ENCODE data around the gene RALGPS2.

Gene RALGPS2

DNA sequence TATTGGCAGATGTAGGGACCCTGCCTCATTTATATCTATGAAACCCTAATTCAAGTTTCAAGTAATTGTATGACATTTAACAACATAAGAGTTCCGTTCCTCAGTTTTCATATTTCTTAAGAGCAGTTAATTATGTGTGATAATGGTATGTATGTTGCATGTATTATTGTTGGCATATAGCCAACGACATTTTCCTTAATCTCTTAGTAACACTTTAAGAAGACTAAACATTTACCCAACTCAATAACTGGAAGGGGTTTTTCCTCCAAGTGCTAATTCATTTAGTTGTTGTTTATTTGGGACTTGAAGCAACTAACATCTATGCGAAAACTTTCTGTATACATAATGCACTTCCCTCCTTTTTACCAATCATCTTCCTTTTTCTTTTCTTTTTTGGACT lies 1.5 kb upstream of the RALGPS2 start:
- no CpG with 5 or more reads among the region's 3 CpGs for WGBS, 2 experiments (ENCODE audit: insufficient coverage in 2 of 2)
- no peaks in the 10 kb centered on the region for H3K9me3 ChIP-seq (ENCODE audit: control insufficient read depth, low read length)
- H3K27ac ChIP-seq (ENCODE audit: low read depth, low read length, severe bottlenecking) = no peak overlapping the region
- H3K4me3 ChIP-seq (ENCODE audit: extremely low read depth, insufficient read depth, low read length, poor library complexity, severe bottlenecking) = no peak overlapping the region
- no peaks in the 10 kb centered on the region for H3K36me3 ChIP-seq (ENCODE audit: control insufficient read depth, insufficient read depth, low read length)
- H3K4me1 ChIP-seq (ENCODE audit: control insufficient read depth, insufficient read depth, low read length, poor library complexity, severe bottlenecking) = peaks cover 7% of the 10 kb centered on the region

DNA sequence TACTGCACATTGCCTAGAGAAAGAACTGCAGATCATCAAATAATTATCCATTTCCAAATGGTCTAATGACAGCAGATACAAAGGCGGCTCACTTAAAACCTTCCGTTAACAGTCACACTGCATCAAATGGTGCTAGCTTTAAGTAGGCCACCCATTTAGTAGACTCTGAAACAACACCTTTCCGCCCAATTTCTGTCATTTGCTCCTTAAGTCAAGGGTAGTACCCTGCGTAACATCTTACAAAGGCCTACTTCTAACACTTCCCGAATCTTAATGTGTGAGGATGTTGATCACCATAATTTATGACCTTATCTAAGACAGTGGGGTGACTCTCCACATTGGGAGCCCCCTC lies 692 bp upstream of the RALGPS2 start:
- no peaks in the 10 kb centered on the region for H3K9me3 ChIP-seq (ENCODE audit: control insufficient read depth, low read length)
- H3K4me1 ChIP-seq (ENCODE audit: control insufficient read depth, insufficient read depth, low read length, poor library complexity, severe bottlenecking) = peaks cover 7% of the 10 kb centered on the region
- H3K36me3 ChIP-seq (ENCODE audit: control insufficient read depth, insufficient read depth, low read length) = no peaks in the 10 kb centered on the region
- H3K4me3 ChIP-seq (ENCODE audit: extremely low read depth, insufficient read depth, low read length, poor library complexity, severe bottlenecking) = peak overlapping the region; percentile 72
- 85 to 90% methylated on average over 2 to 4 of the region's 5 CpGs for WGBS, 2 experiments (ENCODE audit: insufficient coverage in 2 of 2)
- no peak overlapping the region for H3K27ac ChIP-seq (ENCODE audit: low read depth, low read length, severe bottlenecking)

DNA sequence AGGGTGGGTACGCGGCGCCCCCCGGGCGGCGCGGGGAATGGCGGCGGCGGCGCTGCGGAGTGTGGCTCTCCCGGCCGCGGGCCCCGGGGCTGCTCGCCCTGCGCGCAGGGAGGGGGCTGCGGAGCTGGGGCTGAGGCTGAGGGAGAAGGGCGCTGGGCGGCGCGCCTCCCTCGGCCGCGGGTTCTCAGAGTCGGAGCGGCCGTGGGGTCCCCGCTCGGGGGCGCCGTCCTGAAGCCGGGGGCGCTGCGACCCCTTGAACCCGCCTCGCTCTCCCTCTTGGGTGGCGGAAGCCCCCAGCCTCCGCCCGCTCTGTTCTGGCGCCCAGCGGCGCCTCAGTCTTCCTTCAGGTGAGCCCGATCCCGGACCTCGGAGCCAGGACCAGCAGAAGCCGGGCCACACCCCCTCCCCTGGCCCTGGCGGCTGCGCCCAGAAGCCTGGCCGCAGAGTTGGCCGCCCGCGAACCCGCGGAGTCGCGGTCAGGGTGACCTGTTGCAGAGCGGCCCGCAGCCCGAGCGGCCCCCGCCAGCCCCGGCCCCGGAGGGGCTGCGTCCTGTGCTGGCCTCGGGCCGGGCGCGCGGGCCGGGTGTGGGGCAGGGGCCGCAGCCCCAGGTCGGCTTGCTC lies 532 bp downstream of the RALGPS2 start:
- Histone ChIP-seq H3K27ac (ENCODE audit: low read depth, low read length, severe bottlenecking) (peak overlapping the region; percentile 90), H3K4me3 (ENCODE audit: extremely low read depth, insufficient read depth, low read length, poor library complexity, severe bottlenecking) (peak overlapping the region; percentile 72), H3K9me3 (ENCODE audit: control insufficient read depth, low read length) (no peaks in the 10 kb centered on the region), H3K4me1 (ENCODE audit: control insufficient read depth, insufficient read depth, low read length, poor library complexity, severe bottlenecking) (peaks cover 7% of the 10 kb centered on the region), H3K36me3 (ENCODE audit: control insufficient read depth, insufficient read depth, low read length) (no peaks in the 10 kb centered on the region)
- WGBS, 2 experiments (ENCODE audit: insufficient coverage in 2 of 2) = 0% methylated on average over 49 to 63 of the region's 75 CpGs

DNA sequence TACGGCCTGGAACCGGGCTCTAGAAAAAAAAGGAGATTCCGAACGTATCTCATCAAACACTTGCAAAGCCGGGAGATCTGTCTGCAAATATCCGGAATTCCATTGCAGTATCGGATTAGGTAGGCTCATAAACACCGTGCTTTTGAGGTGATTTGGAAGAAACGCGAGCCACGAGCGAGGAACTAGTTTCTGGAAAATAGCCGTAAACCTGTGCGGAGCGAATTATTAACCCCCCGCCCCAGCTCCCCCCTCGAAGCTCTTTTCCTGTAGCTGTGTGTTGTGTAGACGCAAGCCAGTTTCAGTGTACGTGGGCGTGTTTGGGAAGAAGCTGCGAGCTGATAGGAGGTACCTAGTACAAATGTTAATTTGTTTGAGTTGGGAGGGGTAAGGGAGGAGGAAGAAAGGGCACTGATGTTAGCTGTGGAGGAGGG lies 1.1 kb downstream of the RALGPS2 start:
- H3K36me3 ChIP-seq (ENCODE audit: control insufficient read depth, insufficient read depth, low read length) = no peaks in the 10 kb centered on the region
- H3K4me1 ChIP-seq (ENCODE audit: control insufficient read depth, insufficient read depth, low read length, poor library complexity, severe bottlenecking) = peaks cover 7% of the 10 kb centered on the region
- no peaks in the 10 kb centered on the region for H3K9me3 ChIP-seq (ENCODE audit: control insufficient read depth, low read length)
- H3K27ac ChIP-seq (ENCODE audit: low read depth, low read length, severe bottlenecking) = peak overlapping the region; percentile 90
- 0 to 1% methylated on average over 7 to 16 of the region's 21 CpGs for WGBS, 2 experiments (ENCODE audit: insufficient coverage in 2 of 2)
- H3K4me3 ChIP-seq (ENCODE audit: extremely low read depth, insufficient read depth, low read length, poor library complexity, severe bottlenecking) = peak overlapping the region; percentile 72

DNA sequence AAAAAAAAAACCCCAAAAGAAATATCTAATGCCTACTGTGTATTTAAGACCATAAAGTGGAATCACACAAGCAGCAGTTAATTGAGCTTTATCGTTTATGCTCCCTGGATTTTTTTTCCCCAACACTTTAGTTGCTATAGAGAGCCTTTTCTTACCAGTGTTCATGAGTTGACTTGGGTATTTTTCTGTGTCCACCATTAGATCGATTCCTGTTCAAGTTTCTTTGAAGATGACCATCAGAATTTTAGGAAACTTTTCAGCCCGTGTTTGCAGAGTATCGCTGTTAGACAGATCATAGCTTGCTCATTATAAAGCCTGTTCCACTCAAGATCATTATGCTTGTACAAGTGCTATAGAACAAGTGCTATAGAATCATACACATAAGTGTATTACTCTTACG lies 1.5 kb downstream of the RALGPS2 start:
- H3K36me3 ChIP-seq (ENCODE audit: control insufficient read depth, insufficient read depth, low read length) = no peaks in the 10 kb centered on the region
- H3K27ac ChIP-seq (ENCODE audit: low read depth, low read length, severe bottlenecking) = peak overlapping the region; percentile 90
- 8 to 10% methylated on average over 2 to 3 of the region's 5 CpGs for WGBS, 2 experiments (ENCODE audit: insufficient coverage in 2 of 2)
- peak overlapping the region; percentile 72 for H3K4me3 ChIP-seq (ENCODE audit: extremely low read depth, insufficient read depth, low read length, poor library complexity, severe bottlenecking)
- H3K9me3 ChIP-seq (ENCODE audit: control insufficient read depth, low read length) = peaks cover under 1% of the 10 kb centered on the region
- peaks cover 7% of the 10 kb centered on the region for H3K4me1 ChIP-seq (ENCODE audit: control insufficient read depth, insufficient read depth, low read length, poor library complexity, severe bottlenecking)

DNA sequence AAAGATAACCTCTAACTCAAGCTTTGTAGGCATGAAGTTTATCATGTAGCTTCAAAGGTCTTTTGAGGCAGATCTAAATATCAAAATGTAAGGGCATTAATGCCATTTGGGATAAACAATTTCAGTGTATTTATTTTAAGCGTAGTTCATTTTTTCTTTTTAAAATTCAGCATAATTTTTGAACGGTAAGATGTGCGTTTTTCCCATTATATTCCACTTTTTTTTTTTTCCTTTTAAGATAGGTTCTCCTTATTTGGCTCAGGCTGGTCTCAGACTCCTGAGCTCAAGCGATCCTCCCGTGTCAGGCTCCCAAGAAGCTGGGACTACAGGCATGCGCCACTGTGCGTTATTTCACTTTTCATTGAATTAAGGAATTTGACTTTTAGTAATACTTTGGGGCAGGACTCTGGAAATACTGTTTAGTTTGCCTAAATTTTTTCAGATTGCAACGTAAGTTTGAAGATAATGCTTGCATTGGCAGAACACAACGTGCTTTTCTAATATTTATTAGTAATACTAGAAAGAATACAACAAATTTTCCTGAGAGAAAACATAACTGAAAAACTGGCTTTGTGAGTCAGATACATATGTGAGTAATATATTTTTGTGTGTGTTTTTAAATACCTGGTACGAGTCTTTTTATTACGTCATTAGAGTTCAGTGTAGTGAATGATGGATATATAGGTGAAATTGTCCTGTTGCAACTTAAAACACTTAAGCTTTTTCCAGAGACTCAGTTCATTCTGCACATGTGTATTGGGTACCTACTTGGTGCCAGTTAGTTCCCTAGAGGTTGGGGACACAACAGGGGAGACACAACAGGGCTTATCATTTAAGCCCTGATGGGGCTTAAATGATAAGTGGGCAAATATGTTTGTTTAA lies 2.2 kb downstream of the RALGPS2 start:
- Histone ChIP-seq H3K4me3 (ENCODE audit: extremely low read depth, insufficient read depth, low read length, poor library complexity, severe bottlenecking) (peak overlapping the region; percentile 72), H3K4me1 (ENCODE audit: control insufficient read depth, insufficient read depth, low read length, poor library complexity, severe bottlenecking) (peaks cover 7% of the 10 kb centered on the region), H3K27ac (ENCODE audit: low read depth, low read length, severe bottlenecking) (peak overlapping the region; percentile 90), H3K9me3 (ENCODE audit: control insufficient read depth, low read length) (peaks cover 6% of the 10 kb centered on the region), H3K36me3 (ENCODE audit: control insufficient read depth, insufficient read depth, low read length) (no peaks in the 10 kb centered on the region)
- 63 to 72% methylated on average over 6 to 8 of the region's 11 CpGs for WGBS, 2 experiments (ENCODE audit: insufficient coverage in 2 of 2)

DNA sequence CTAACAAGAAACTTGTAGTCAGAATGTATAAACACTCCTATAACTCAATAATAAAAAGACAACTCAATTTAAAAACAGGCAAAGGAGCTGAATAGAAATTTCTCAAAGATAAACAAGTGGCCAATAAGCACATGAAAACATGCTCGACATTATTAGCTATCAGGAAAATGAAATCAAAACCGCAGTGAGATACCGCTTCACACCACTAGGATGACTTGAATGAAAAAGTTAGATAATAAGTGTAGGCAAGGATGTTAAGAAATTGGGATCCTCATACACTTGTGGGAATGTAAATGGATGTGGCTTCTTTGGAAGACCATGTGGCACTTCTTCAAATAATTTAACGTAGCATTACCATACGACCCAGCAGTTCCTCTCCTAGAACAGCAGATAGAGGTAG lies 8.9 kb downstream of the RALGPS2 start:
- WGBS, 2 experiments (ENCODE audit: insufficient coverage in 2 of 2) = 96 to 100% methylated on average over 5 of the region's 5 CpGs
- H3K4me1 ChIP-seq (ENCODE audit: control insufficient read depth, insufficient read depth, low read length, poor library complexity, severe bottlenecking) = no peaks in the 10 kb centered on the region
- no peak overlapping the region for H3K4me3 ChIP-seq (ENCODE audit: extremely low read depth, insufficient read depth, low read length, poor library complexity, severe bottlenecking)
- H3K27ac ChIP-seq (ENCODE audit: low read depth, low read length, severe bottlenecking) = no peak overlapping the region
- peaks cover 12% of the 10 kb centered on the region for H3K9me3 ChIP-seq (ENCODE audit: control insufficient read depth, low read length)
- peaks cover 5% of the 10 kb centered on the region for H3K36me3 ChIP-seq (ENCODE audit: control insufficient read depth, insufficient read depth, low read length)

DNA sequence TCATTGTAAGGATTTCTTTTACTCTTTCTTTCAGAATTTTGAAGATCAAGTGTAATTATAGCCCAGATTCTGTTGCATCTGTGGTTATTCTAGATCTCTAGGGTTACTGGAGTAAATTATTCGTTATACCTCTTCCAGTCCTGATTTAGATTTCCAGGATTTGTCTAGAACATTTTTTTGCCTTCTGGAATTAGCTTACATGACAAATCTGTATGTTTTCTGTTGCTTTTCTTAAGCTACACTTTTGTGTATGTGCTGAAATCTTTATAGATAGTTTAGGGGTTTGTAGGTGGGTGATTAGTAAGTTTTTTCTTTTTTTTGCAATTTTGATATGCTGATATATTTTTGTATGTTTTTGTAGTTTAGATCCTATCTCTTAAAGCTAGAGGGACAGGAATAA lies 13.7 kb downstream of the RALGPS2 start:
- Histone ChIP-seq H3K27ac (ENCODE audit: low read depth, low read length, severe bottlenecking) (no peak overlapping the region), H3K4me3 (ENCODE audit: extremely low read depth, insufficient read depth, low read length, poor library complexity, severe bottlenecking) (no peak overlapping the region), H3K9me3 (ENCODE audit: control insufficient read depth, low read length) (no peaks in the 10 kb centered on the region), H3K4me1 (ENCODE audit: control insufficient read depth, insufficient read depth, low read length, poor library complexity, severe bottlenecking) (no peaks in the 10 kb centered on the region), H3K36me3 (ENCODE audit: control insufficient read depth, insufficient read depth, low read length) (peaks cover 25% of the 10 kb centered on the region)
- no CpG with 5 or more reads among the region's 1 CpG for WGBS, 2 experiments (ENCODE audit: insufficient coverage in 2 of 2)

DNA sequence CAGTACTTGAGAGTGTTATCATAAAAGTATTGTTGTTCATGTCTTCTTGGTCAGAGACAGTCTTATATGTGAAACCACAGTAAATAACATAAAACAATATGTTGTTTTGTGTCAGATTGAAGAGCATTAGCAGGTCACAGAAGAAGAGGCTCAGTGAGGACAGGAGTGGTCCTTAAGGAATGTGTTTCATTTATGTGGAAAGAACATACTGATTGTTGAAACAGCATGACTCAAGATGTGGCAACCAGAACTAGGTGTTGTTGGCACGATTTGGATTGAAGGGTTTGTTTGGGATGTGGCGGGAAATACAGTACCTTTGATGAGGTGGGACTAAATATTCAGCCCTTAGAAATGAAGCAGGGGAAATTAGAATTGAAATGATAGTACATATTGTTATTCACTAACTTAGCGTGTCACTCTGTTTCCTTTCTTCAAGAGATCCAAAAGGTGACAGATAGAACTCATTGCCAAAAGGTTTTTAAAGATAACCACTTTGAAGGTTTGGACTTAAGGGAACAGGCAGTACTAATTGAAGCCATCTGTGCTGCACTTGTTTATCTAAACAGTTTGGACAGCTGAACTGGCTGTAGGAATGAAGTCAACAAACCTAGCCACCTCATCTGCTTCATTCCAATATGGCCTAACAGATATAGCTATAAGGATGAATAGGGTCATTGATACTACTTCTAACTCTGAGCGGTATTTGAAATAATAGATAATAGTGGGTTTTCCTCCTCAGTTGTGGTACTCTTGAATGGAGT lies 14.4 kb downstream of the RALGPS2 start:
- H3K4me1 ChIP-seq (ENCODE audit: control insufficient read depth, insufficient read depth, low read length, poor library complexity, severe bottlenecking) = no peaks in the 10 kb centered on the region
- H3K27ac ChIP-seq (ENCODE audit: low read depth, low read length, severe bottlenecking) = no peak overlapping the region
- no peaks in the 10 kb centered on the region for H3K9me3 ChIP-seq (ENCODE audit: control insufficient read depth, low read length)
- 83 to 87% methylated on average over 3 of the region's 4 CpGs for WGBS, 2 experiments (ENCODE audit: insufficient coverage in 2 of 2)
- H3K4me3 ChIP-seq (ENCODE audit: extremely low read depth, insufficient read depth, low read length, poor library complexity, severe bottlenecking) = no peak overlapping the region
- H3K36me3 ChIP-seq (ENCODE audit: control insufficient read depth, insufficient read depth, low read length) = peaks cover 25% of the 10 kb centered on the region

DNA sequence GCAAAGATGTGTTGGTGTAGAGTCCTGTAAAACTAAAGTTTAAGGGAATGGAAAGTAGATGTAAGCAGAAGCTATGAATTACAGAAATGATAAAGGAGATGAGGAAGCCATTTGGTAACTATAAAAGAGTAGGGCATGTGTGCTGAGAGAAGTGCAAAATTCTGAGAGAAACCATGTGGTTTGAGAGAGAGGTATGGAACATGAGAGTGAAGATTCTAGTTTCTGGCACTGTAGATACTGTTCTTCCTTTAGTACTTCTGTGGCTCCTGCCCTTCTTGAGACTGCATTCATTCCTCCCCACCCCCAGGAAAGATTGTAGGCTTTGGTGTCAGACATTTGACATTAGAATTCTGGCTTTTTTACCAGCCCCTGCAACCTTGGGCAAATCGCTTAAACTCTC lies 15.4 kb downstream of the RALGPS2 start:
- Histone ChIP-seq H3K9me3 (ENCODE audit: control insufficient read depth, low read length) (no peaks in the 10 kb centered on the region), H3K27ac (ENCODE audit: low read depth, low read length, severe bottlenecking) (no peak overlapping the region), H3K36me3 (ENCODE audit: control insufficient read depth, insufficient read depth, low read length) (peaks cover 25% of the 10 kb centered on the region), H3K4me3 (ENCODE audit: extremely low read depth, insufficient read depth, low read length, poor library complexity, severe bottlenecking) (no peak overlapping the region), H3K4me1 (ENCODE audit: control insufficient read depth, insufficient read depth, low read length, poor library complexity, severe bottlenecking) (no peaks in the 10 kb centered on the region)
- WGBS, 2 experiments (ENCODE audit: insufficient coverage in 2 of 2) = no CpG with 5 or more reads among the region's 1 CpG

All from mesodermal cell (in vitro differentiated cells).